Measurements from ENCODE around the gene MTNR1B. TPM values are rescaled to one million over a fixed set of nuclear protein-coding genes. Genes with fewer than 3 reads are reported as not detected.

The MTNR1B gene
- total RNA-seq, 1 experiment from 2014 or later: not detected

GRCh38 chr11:92979176-92979575 is 9.7 kb downstream of the MTNR1B start:
- Histone ChIP-seq H3K4me2 (ENCODE audit: low read length) (no peak overlapping the region), H3K27ac (ENCODE audit: low read depth, low read length) (no peak overlapping the region), H4K20me1 (ENCODE audit: insufficient read depth) (no peaks in the 10 kb centered on the region), H3K79me2 (ENCODE audit: insufficient read depth, low read length) (no peaks in the 10 kb centered on the region), H3K4me3 (replicated peaks in 1 of 2; ENCODE audit: low read depth in 1 of 2, low read length in 2 of 2) (no peak overlapping the region), H3K9me2 (ENCODE audit: insufficient read depth) (no peaks in the 10 kb centered on the region), H3K9me3 (ENCODE audit: control insufficient read depth in 1 of 2, insufficient read depth in 1 of 2, low read depth in 1 of 2, low read length in 2 of 2) (no peaks in the 10 kb centered on the region), H3K27me3 (ENCODE audit: insufficient read depth, low read length) (no peaks in the 10 kb centered on the region), H3K4me1 (ENCODE audit: control insufficient read depth in 1 of 2, insufficient read depth in 2 of 2, low read length in 2 of 2) (no peaks in the 10 kb centered on the region), H3K36me3 (ENCODE audit: control insufficient read depth in 1 of 2, insufficient read depth in 2 of 2, low read length in 2 of 2) (no peaks in the 10 kb centered on the region), H2AFZ (ENCODE audit: low read depth, low read length, poor library complexity, severe bottlenecking) (no peak overlapping the region), H3K9ac (ENCODE audit: low read length) (no peak overlapping the region)
- no TSS peak for BruUV-seq (replicated peaks)
- ChIA-PET POLR2A (no interaction called here), CTCF (no interaction called here), RAD21 (ENCODE audit: low non-redundant PET in 1 of 2, low total read pairs in 2 of 2, uncharacterized antibody in 2 of 2, unreplicated experiment in 2 of 2) (no interaction called here)
- intact Hi-C loops (cut with micrococcal nuclease): no loop called here
- TF ChIP-seq FOSL1 (IDR thresholded peaks at IDR 0.05; ENCODE audit: low read depth): no peak
- TF ChIP-seq ZFX (IDR thresholded peaks at IDR 0.05): no peak
- no peak for TF ChIP-seq EGR1 (IDR thresholded peaks at IDR 0.05; ENCODE audit: low read depth)
- TF ChIP-seq ELF1 (IDR thresholded peaks at IDR 0.05; ENCODE audit: borderline replicate concordance, low read depth): no peak
- TF ChIP-seq RAD21 (IDR thresholded peaks at IDR 0.05; ENCODE audit: low read depth): no peak
- no peak for TF ChIP-seq EZH2phosphoT487 (IDR thresholded peaks at IDR 0.05; ENCODE audit: borderline replicate concordance)
- no peak for TF ChIP-seq YY1 (IDR thresholded peaks at IDR 0.05; ENCODE audit: extremely low read depth, insufficient replicate concordance, low read depth, low read length)
- no peak for TF ChIP-seq JUND (IDR thresholded peaks at IDR 0.05)
- no peak for DNase-seq (ENCODE audit: low read depth, low spot score)
- no peak for ATAC-seq

- ChIA-PET RAD21 (ENCODE audit: low non-redundant PET in 1 of 2, low total read pairs in 2 of 2, uncharacterized antibody in 2 of 2, unreplicated experiment in 2 of 2) (no interaction called here), POLR2A (no interaction called here), CTCF (no interaction called here)
- Histone ChIP-seq H2AFZ (ENCODE audit: low read depth, low read length, poor library complexity, severe bottlenecking) (no peak overlapping the region), H3K9me2 (ENCODE audit: insufficient read depth) (no peaks in the 10 kb centered on the region), H3K36me3 (ENCODE audit: control insufficient read depth in 1 of 2, insufficient read depth in 2 of 2, low read length in 2 of 2) (no peaks in the 10 kb centered on the region), H3K27me3 (ENCODE audit: insufficient read depth, low read length) (no peaks in the 10 kb centered on the region), H3K79me2 (ENCODE audit: insufficient read depth, low read length) (no peaks in the 10 kb centered on the region), H3K4me3 (replicated peaks in 1 of 2; ENCODE audit: low read depth in 1 of 2, low read length in 2 of 2) (no peak overlapping the region), H3K27ac (ENCODE audit: low read depth, low read length) (no peak overlapping the region), H3K9ac (ENCODE audit: low read length) (no peak overlapping the region), H3K9me3 (ENCODE audit: control insufficient read depth in 1 of 2, insufficient read depth in 1 of 2, low read depth in 1 of 2, low read length in 2 of 2) (no peaks in the 10 kb centered on the region), H3K4me1 (ENCODE audit: control insufficient read depth in 1 of 2, insufficient read depth in 2 of 2, low read length in 2 of 2) (no peaks in the 10 kb centered on the region), H3K4me2 (ENCODE audit: low read length) (no peak overlapping the region), H4K20me1 (ENCODE audit: insufficient read depth) (no peaks in the 10 kb centered on the region)
- TF ChIP-seq SP1 (IDR thresholded peaks at IDR 0.05; ENCODE audit: low read depth) (no peak), CEBPB (IDR thresholded peaks at IDR 0.05; ENCODE audit: low read depth) (no peak), EZH2 (IDR thresholded peaks at IDR 0.05) (no peak), ZFX (IDR thresholded peaks at IDR 0.05) (no peak), FOSL1 (IDR thresholded peaks at IDR 0.05; ENCODE audit: low read depth) (no peak), ELF1 (IDR thresholded peaks at IDR 0.05; ENCODE audit: borderline replicate concordance, low read depth) (no peak), EZH2phosphoT487 (IDR thresholded peaks at IDR 0.05; ENCODE audit: borderline replicate concordance) (no peak), MAX (IDR thresholded peaks at IDR 0.05) (no peak), RAD21 (IDR thresholded peaks at IDR 0.05; ENCODE audit: low read depth) (no peak), ZBTB33 (IDR thresholded peaks at IDR 0.05; ENCODE audit: extremely low read depth, insufficient replicate concordance, low read length) (no peak), CTCF (IDR thresholded peaks at IDR 0.05 in 2 of 3, conservative IDR thresholded peaks at IDR 0.05 in 1 of 3; ENCODE audit: borderline replicate concordance in 1 of 3, insufficient read depth in 1 of 3, low read depth in 2 of 3, low read length in 2 of 3) (no peak), CBX3 (IDR thresholded peaks at IDR 0.05; ENCODE audit: low read depth) (no peak), ATF3 (IDR thresholded peaks at IDR 0.05) (no peak), ZNF274 (IDR thresholded peaks at IDR 0.05; ENCODE audit: low read depth, low read length) (no peak), YY1 (IDR thresholded peaks at IDR 0.05; ENCODE audit: extremely low read depth, insufficient replicate concordance, low read depth, low read length) (no peak)
- DNase-seq (ENCODE audit: low read depth, low spot score) (no peak), ATAC-seq (no peak)
- intact Hi-C loops (cut with micrococcal nuclease): no loop called here
- BruUV-seq (replicated peaks): no TSS peak
Observed at GRCh38 chr11:92980312-92980711, 10.9 kb downstream of the MTNR1B start.

Measured in HCT116 (cell line).